ENCODE data around the gene ABCG1.
"Not testable (repeated sequence)": the region's sequence is repeated elsewhere in the genome, so short reads cannot be mapped to it uniquely, and the experiment has no call there.

The ABCG1 gene

DNA sequence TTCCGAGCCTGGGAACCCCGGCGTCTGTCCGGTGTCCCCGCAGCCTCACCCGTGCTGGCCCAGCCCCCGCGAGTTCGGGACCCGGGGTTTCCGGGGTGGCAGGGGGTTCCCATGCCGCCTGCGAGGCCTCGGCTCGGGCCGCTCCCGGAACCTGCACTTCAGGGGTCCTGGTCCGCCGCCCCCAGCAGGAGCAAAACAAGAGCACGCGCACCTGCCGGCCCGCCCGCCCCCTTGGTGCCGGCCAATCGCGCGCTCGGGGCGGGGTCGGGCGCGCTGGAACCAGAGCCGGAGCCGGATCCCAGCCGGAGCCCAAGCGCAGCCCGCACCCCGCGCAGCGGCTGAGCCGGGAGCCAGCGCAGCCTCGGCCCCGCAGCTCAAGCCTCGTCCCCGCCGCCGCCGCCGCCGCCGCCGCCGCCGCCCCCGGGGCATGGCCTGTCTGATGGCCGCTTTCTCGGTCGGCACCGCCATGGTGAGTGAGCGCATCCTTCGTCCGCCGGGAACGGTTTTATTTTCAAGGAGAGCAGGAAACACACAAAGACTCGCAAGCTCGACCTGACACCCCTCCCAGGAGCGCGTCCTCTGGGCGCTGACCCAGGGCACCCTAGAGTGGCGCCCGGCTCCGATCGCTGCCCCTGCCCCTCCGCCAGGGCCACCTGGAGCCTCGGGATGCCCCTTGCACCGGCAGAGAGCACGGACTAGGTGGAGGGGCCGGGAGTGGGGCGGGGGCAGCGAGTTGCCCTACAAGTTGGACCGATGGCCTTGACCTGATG is at the start of gene ABCG1:
Gene ABCG1, plus strand, starts transcription at position 305 of the 770 bp plus-strand sequence. Its CDS starts 123 bp downstream, at position 428.
- peak within 1 kb of the TSS; percentile 69 for H3K27ac ChIP-seq
- DNase-seq (ENCODE audit: low read depth, low spot score) = no peak

DNA sequence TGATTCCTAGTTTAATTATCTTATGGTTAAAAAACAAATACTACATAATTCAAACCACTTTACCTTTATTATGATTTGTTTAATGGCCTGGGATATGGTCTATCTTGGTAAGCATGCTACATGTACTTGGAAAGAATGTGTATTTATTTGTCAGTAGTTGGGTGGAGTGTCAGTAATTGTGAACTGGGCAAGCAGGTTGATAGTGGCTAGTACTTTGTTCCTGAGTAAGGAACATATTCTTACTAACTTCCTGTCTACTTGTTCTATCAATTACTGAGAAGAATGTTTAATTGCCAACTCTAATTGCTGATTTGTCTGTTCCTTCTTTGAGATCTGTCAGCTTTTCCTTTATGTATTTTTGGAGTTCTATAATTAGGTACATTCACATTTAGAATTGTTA is 49.2 kb upstream of the ABCG1 start:
- peak overlapping the region; percentile 92 for H3K27ac ChIP-seq
- no peak for DNase-seq (ENCODE audit: low read depth, low spot score)

DNA sequence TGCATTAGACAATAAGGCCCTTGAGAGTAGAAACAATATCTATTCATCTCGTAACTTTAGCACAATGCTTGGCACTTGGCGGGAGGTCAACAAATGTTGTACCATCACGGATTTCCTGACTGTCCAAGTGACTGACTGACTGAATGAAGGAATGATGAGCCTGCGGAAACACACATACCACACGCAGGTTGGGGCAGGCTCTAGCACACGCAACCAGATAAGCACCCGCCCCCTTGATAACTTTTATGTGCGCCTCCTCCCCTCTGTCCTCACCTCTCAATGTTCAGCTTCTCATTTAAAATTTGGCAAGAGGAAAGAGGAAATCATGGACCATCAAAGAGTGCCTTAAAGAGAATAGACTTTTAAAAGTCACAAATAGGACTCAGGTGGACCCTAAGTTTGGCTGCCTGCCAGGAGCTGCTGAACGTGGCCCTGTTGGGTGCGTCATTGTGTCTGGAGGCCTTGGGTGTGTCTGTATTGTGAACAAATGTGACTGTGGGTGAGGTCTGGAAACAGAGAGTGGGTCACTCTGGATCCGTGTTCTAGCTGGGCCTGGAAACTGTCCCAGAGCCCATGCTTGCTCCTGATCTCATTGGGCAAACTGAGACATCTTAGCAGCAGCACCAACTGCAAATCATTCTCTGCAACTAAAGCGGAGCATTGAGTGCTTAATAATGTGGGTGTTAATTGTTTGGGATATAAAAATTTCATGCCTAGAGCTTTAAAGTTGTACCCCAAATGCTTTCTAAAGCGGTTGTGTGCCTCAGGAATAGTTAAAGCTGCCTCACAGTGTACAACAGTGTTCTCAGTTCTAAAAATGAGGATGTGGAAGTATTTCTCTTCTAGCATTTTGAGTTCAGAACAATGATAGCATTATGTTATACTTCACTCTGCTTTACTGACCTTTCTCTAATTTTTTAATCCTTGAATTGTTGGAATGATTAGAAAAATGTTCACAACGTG is 47.6 kb upstream of the ABCG1 start:
- DNase-seq (ENCODE audit: low read depth, low spot score) = peak; percentile 75
- H3K27ac ChIP-seq = peak overlapping the region; percentile 92

DNA sequence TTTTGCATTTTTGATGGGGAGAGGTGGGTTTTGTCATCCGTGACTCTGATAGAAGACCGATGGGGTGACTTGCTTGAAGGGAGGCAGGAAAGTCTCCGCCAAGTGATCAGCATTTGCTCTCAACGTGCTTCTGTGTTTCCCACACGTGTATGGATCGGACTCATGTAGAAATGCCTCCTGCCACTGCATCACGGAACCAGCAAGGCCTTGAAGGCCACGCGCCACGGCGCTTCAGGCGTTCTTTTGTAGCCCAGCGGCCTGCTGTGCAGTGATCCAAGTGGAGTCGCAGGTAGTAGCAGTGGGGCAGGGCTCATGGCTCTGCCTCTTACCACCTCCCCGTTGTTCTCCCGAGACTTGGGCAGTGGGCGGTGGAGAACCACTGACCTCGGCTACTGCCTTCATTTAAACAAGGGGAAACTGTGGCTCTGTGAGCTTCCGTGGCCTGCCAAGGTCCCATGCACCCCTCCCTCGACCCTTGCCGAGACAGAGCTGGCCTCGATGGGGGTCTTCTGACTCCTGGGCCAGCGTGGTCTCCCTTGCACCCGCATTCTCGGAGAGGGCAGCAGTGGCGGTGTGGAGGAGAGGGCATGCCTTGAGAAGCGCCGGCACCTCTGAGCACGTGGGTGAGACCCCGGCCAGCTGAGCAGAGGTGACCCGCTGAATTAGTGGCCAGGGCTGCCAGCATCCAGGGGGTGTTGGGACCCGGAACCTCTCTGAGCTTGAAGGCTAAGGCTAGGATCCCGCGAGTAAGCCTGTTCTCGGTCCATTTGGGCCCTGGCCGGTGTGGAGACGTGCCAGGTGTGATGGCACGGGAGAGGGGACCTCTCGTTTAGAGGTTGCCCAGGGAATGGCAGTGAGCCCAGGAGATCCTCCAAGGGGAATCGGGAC is 46.1 kb upstream of the ABCG1 start:
- peak overlapping the region; percentile 92 for H3K27ac ChIP-seq
- no peak for DNase-seq (ENCODE audit: low read depth, low spot score)

DNA sequence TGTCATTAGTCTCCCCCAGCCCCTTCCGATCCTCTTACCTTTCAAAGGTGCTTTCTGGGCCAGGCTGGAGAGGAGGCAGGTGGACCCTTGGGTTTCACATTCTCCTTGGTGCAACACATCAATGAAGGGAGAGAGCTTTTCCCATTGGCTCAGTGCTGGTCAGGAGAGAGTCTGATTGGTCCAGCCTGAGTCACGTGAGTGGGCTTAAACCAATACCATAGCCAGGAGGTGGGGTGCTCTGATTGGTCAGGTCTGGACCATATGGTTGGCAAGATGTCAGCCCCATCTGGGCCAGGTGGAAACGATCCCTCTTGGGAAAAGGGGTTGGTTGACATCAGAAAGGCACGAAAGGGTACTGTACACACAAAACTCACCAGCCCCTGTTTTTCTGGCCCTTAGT is 44.8 kb upstream of the ABCG1 start:
- no peak for DNase-seq (ENCODE audit: low read depth, low spot score)
- H3K27ac ChIP-seq = no peak overlapping the region

GRCh38 chr21:42175110-42175710 is 43.7 kb upstream of the ABCG1 start:
- no peak overlapping the region for H3K27ac ChIP-seq
- DNase-seq (ENCODE audit: low read depth, low spot score) = no peak

DNA sequence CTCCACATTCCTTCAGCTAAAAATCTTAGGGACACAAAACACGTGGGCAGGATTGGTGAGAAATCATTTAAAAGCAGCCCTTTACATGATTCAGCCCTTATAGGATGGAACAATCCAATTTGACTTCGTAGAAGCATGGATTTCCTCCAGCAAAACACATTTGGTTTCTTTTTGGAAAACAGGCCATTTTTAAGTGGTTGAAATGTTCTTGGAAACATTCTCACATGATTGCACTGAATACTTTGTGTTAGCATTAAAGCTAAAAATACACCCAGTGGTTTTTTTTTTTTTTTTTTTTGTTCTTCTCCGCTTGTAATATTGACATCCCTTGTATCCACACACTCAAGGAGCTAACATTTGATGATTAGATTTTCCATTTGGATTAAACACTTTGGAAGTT is 42.1 kb upstream of the ABCG1 start:
- H3K27ac ChIP-seq = no peak overlapping the region
- DNase-seq (ENCODE audit: low read depth, low spot score) = no peak

GRCh38 chr21:42179316-42179715 is 39.6 kb upstream of the ABCG1 start:
- DNase-seq (ENCODE audit: low read depth, low spot score) = no peak
- no peak overlapping the region for H3K27ac ChIP-seq

DNA sequence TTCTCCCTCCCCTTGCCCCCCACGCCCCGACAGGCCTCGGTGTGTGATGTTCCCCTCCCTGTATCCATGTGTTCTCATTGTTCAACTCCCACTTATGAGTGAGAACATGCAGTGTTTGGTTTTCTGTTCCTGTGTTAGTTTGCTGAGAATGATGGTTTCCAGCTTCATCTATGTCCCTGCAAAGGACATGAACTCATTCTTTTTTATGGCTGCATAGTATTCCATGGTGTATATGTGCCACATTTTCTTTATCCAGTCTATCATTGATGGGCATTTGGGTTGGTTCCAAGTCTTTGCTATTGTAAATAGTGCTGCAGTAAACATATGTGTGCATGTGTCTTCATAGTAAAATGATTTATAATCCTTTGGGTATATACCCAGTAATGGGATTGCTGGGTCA is 38.9 kb upstream of the ABCG1 start:
- H3K27ac ChIP-seq; DNase-seq (ENCODE audit: low read depth, low spot score): not testable (repeated sequence)

- no peak overlapping the region for H3K27ac ChIP-seq
Observed at GRCh38 chr21:42182713-42183371, 36.1 kb upstream of the ABCG1 start.

DNA sequence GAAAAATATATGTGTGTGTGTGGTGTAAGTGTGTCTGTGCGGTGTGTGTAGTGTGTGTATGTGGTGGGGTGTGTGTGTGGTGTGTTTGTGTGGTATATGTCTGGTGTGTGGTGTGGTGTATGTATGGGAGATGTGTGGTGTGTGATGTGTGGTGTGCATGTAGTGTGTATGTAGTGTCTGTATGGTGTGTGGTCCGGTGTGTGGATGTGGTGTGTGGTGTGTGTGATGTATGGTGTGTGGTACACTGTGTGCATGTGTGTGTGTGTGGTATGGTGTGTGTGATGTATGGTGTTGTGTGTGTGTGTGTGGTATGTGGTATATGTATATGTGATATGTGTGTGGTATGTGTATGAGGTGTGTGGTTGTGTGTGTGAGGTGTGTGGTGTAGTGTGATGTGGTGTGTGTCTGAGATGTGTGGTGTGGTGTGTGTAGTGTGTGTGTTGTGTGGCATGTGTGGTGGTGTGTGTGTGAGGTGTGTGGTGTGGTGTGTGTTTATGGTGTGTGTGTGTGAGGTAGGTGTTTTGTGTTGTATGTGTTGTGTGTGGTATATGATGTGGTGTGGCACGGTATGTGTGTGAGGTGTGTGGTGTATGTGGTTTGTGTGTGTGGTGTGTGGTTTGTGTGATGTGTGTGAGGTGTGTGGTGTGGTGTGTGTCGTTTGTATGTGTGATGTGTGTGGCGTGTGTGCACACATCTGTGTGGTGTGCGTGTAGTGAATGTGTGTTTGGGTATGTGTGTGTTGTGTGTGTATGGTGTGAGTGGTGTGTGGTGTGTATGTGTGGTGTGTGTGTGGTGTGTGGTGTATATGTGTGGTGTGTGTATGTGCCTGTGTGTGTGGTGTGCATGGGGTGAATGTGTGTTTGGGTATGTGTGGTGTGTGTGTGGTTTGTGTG is 35.3 kb upstream of the ABCG1 start:
- no peak for DNase-seq (ENCODE audit: low read depth, low spot score)
- H3K27ac ChIP-seq = no peak overlapping the region

More at GRCh38 chr21:42182713-42183371, 36.1 kb upstream of the ABCG1 start:
- DNase-seq (ENCODE audit: low read depth, low spot score) = no peak

- no peak overlapping the region for H3K27ac ChIP-seq
- no peak for DNase-seq (ENCODE audit: low read depth, low spot score)
Observed at GRCh38 chr21:42186591-42186990, 32.3 kb upstream of the ABCG1 start.

- DNase-seq (ENCODE audit: low read depth, low spot score) = no peak
- H3K27ac ChIP-seq = no peak overlapping the region
Observed at GRCh38 chr21:42187976-42188653, 30.8 kb upstream of the ABCG1 start.

DNA sequence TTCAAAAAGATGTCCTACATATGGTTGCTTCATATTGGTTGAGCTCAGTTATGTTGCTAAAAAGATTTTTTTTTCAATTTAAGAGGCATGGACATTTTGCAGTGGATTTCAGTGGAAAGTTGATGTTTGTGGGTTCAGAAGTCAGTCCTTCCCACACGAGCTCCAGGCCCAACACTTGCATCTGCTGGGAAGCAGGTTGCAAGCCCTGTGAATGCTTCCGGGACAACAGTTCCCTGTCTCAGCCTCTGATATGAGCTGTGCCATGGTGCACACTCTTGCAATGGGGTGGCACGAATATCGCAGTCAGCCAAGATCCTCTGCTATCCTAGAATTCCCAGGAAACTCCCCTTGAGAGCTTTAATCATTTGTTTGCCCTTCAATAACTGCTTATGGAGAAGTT is 30.3 kb upstream of the ABCG1 start:
- H3K27ac ChIP-seq = no peak overlapping the region
- no peak for DNase-seq (ENCODE audit: low read depth, low spot score)

- no peak overlapping the region for H3K27ac ChIP-seq
- no peak for DNase-seq (ENCODE audit: low read depth, low spot score)
Observed at GRCh38 chr21:42189431-42189830, 29.5 kb upstream of the ABCG1 start.

GRCh38 chr21:42189860-42190485 is 29.0 kb upstream of the ABCG1 start:
- H3K27ac ChIP-seq = no peak overlapping the region
- no peak for DNase-seq (ENCODE audit: low read depth, low spot score)

DNA sequence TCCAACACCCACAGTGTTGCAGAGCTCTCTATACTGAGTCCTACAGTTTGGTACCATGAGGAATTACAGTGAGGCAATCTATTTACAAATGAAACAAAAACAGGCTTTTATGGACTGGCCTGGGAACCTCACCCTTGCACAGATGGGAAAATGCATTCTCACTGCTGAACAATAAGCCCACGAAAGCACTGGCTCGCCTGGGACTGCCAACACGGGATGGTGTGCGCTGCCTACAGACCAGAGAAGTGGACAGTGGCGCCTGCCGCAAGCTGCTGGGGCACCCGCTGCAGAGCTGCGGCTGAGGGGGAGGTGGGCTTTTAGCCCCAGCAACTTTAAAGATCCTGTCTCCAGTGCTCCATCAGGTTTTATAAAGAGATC is 28.5 kb upstream of the ABCG1 start:
- H3K27ac ChIP-seq = no peak overlapping the region
- no peak for DNase-seq (ENCODE audit: low read depth, low spot score)
